ENCODE results near the gene CDH4. TPM values are rescaled to one million over a fixed set of nuclear protein-coding genes. Genes with fewer than 3 reads are reported as not detected.

CDH4 gene
- total RNA-seq, 2 experiments from 2014 or later, result not detected

DNA sequence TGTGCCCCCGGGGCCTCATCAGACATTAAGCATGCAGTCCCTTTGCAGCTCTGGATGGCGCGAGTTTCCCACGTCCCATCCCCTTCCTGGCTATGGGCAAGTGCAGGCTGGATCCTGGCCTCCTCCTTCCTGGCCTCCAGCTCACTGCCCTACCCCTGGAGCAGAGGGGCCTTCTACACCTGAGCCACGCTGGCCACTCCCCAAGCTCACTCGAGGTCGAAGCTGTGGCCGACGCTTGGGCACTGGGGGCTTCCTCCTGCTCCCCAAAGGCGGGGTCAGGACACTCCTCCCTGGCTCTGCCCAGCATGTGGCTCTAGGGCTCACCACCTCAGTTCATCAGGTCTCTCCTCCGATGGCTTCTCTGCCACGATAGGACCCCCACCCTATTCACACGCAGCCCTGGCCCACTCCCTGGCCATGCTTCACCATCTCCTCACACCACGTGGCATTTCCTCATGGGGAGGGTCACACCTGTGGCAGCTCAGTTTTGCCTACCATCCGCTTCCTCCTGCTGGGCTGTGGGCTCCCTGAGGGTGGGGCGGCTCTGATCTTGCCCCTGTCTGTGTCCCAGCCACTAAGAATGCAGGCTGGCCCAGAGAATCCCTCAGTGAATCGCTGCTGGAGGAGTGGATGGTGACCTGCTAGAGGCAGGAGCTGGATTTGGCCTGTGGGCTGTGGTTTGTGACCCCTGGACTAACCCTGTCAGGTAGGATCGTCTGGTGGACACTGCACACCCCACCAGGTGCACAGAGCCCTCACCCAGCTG lies 532.9 kb downstream of the CDH4 start:
- Histone ChIP-seq H3K9me2 (ENCODE audit: insufficient read depth, low read length) (no peaks in the 10 kb centered on the region), H2AFZ (ENCODE audit: low read length) (no peak overlapping the region), H3K9me3 (ENCODE audit: low read length) (no peaks in the 10 kb centered on the region), H3K36me3 (ENCODE audit: insufficient read depth, low read length) (no peaks in the 10 kb centered on the region), H3K4me2 (ENCODE audit: low read length) (no peak overlapping the region), H3K79me2 (ENCODE audit: insufficient read depth, low read depth, low read length) (no peaks in the 10 kb centered on the region), H3K27ac (ENCODE audit: low read depth, low read length, poor library complexity, severe bottlenecking) (no peak overlapping the region), H3K4me1 (ENCODE audit: insufficient read depth, low read length, poor library complexity, severe bottlenecking) (no peaks in the 10 kb centered on the region), H3K4me3 (ENCODE audit: low read depth, low read length, poor library complexity, severe bottlenecking) (no peak overlapping the region), H4K20me1 (ENCODE audit: insufficient read depth, low read length) (no peaks in the 10 kb centered on the region)
- no peak for DNase-seq (ENCODE audit: low spot score)
- ChIA-PET CTCF (ENCODE audit: unreplicated experiment) (no interaction called here), POLR2A (no interaction called here)
- intact Hi-C loops (cut with micrococcal nuclease; ENCODE audit: unreplicated experiment), result no loop called here
- no peak for TF ChIP-seq EZH2phosphoT487 (IDR thresholded peaks at IDR 0.05; ENCODE audit: borderline replicate concordance, low read depth, low read length)
- TF ChIP-seq, protein P1, sequence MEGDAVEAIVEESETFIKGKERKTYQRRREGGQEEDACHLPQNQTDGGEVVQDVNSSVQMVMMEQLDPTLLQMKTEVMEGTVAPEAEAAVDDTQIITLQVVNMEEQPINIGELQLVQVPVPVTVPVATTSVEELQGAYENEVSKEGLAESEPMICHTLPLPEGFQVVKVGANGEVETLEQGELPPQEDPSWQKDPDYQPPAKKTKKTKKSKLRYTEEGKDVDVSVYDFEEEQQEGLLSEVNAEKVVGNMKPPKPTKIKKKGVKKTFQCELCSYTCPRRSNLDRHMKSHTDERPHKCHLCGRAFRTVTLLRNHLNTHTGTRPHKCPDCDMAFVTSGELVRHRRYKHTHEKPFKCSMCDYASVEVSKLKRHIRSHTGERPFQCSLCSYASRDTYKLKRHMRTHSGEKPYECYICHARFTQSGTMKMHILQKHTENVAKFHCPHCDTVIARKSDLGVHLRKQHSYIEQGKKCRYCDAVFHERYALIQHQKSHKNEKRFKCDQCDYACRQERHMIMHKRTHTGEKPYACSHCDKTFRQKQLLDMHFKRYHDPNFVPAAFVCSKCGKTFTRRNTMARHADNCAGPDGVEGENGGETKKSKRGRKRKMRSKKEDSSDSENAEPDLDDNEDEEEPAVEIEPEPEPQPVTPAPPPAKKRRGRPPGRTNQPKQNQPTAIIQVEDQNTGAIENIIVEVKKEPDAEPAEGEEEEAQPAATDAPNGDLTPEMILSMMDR (conservative IDR thresholded peaks at IDR 0.05; ENCODE audit: low read length), result no peak
- no TSS peak for BruUV-seq (replicated peaks)

DNA sequence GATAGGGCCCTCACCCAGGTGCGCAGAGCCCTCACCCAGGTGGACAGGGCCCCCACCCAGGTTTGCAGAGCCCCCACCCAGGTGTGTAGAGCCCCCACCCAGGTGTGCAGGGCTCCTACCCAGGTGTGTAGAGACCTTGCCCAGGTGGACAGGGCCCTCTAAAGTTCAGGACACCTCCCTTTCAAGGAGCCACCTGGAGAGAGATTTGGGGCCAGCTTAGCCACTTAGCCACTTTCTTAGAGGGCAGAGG lies 533.4 kb downstream of the CDH4 start:
- Histone ChIP-seq H3K4me2 (ENCODE audit: low read length) (no peak overlapping the region), H3K9me3 (ENCODE audit: low read length) (no peaks in the 10 kb centered on the region), H3K27ac (ENCODE audit: low read depth, low read length, poor library complexity, severe bottlenecking) (no peak overlapping the region), H3K9me2 (ENCODE audit: insufficient read depth, low read length) (no peaks in the 10 kb centered on the region), H3K4me3 (ENCODE audit: low read depth, low read length, poor library complexity, severe bottlenecking) (no peak overlapping the region), H3K4me1 (ENCODE audit: insufficient read depth, low read length, poor library complexity, severe bottlenecking) (no peaks in the 10 kb centered on the region), H3K36me3 (ENCODE audit: insufficient read depth, low read length) (no peaks in the 10 kb centered on the region), H3K79me2 (ENCODE audit: insufficient read depth, low read depth, low read length) (no peaks in the 10 kb centered on the region), H2AFZ (ENCODE audit: low read length) (no peak overlapping the region), H4K20me1 (ENCODE audit: insufficient read depth, low read length) (no peaks in the 10 kb centered on the region)
- ChIA-PET POLR2A (no interaction called here), CTCF (ENCODE audit: unreplicated experiment) (no interaction called here)
- intact Hi-C loops (cut with micrococcal nuclease; ENCODE audit: unreplicated experiment), result no loop called here
- no peak for DNase-seq (ENCODE audit: low spot score)
- TF ChIP-seq EZH2phosphoT487 (IDR thresholded peaks at IDR 0.05; ENCODE audit: borderline replicate concordance, low read depth, low read length), result no peak
- TF ChIP-seq, protein P1 (conservative IDR thresholded peaks at IDR 0.05; ENCODE audit: low read length), result no peak
- BruUV-seq (replicated peaks), result no TSS peak

DNA sequence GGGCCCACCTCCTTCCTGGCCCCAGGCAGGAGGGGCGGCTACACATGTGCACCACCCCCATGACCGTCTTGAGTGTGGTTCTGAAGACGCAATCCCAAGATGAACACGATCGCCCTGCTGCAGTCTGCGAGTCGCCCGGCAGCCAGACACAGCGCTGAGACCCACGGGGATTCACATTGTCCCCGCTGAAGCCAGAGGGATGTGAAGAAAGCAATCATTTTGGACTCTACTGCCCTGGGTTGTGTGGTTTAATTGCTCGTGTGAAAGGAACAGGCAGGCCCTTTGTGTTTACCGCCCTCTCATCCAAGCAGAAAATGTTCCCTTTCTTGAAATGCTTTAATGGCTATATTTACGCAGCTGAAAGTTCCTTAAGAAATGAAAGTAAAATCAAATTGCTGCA lies 534.2 kb downstream of the CDH4 start:
- Histone ChIP-seq H3K4me3 (ENCODE audit: low read depth, low read length, poor library complexity, severe bottlenecking) (no peak overlapping the region), H3K9me3 (ENCODE audit: low read length) (no peaks in the 10 kb centered on the region), H3K4me1 (ENCODE audit: insufficient read depth, low read length, poor library complexity, severe bottlenecking) (no peaks in the 10 kb centered on the region), H3K36me3 (ENCODE audit: insufficient read depth, low read length) (no peaks in the 10 kb centered on the region), H3K27ac (ENCODE audit: low read depth, low read length, poor library complexity, severe bottlenecking) (no peak overlapping the region), H3K79me2 (ENCODE audit: insufficient read depth, low read depth, low read length) (no peaks in the 10 kb centered on the region), H3K9me2 (ENCODE audit: insufficient read depth, low read length) (no peaks in the 10 kb centered on the region), H4K20me1 (ENCODE audit: insufficient read depth, low read length) (no peaks in the 10 kb centered on the region), H2AFZ (ENCODE audit: low read length) (no peak overlapping the region), H3K4me2 (ENCODE audit: low read length) (no peak overlapping the region)
- BruUV-seq (replicated peaks), result no TSS peak
- DNase-seq (ENCODE audit: low spot score), result no peak
- TF ChIP-seq, protein P1 (conservative IDR thresholded peaks at IDR 0.05; ENCODE audit: low read length), result no peak
- TF ChIP-seq EZH2phosphoT487 (IDR thresholded peaks at IDR 0.05; ENCODE audit: borderline replicate concordance, low read depth, low read length), result no peak
- intact Hi-C loops (cut with micrococcal nuclease; ENCODE audit: unreplicated experiment), result no loop called here
- ChIA-PET POLR2A (no interaction called here), CTCF (ENCODE audit: unreplicated experiment) (no interaction called here)

Measured in OCI-LY7 (cell line).